WI38 (cell line): ENCODE data around the gene RAP2C.

ENCODE experiments used
- H3K4me3 ChIP-seq: 2 replicates; pipeline ENCODE4 v1.5.1; 2011; ENCODE audit warnings: low read depth, mild to moderate bottlenecking, control low read depth, low read length
- TF ChIP-seq, protein P1 (sequence below): IDR thresholded peaks from 2 replicates; pipeline ENCODE4 v1.5.1; 2012; ENCODE audit warnings: low read depth, mild to moderate bottlenecking, control low read depth, low read length

RAP2C gene

DNA sequence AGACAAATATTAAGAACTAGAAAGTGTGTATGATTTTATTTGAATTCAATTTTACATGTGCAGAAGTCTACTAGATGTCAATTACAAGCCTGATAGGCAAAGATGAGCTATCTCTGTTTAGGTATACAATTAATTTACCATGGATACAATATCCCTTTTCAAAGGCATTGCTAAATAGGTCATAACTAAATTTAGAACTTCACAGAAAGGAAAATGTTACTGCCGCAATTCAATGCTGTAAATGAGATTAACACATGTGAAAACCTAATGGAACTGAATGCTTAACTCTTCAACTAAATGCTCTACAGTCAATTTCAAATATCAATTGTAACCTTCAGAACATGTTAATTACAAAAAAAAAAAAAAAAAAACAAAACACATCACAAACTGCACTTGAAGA is 14.6 kb downstream of the RAP2C start:
- TF ChIP-seq, protein P1, sequence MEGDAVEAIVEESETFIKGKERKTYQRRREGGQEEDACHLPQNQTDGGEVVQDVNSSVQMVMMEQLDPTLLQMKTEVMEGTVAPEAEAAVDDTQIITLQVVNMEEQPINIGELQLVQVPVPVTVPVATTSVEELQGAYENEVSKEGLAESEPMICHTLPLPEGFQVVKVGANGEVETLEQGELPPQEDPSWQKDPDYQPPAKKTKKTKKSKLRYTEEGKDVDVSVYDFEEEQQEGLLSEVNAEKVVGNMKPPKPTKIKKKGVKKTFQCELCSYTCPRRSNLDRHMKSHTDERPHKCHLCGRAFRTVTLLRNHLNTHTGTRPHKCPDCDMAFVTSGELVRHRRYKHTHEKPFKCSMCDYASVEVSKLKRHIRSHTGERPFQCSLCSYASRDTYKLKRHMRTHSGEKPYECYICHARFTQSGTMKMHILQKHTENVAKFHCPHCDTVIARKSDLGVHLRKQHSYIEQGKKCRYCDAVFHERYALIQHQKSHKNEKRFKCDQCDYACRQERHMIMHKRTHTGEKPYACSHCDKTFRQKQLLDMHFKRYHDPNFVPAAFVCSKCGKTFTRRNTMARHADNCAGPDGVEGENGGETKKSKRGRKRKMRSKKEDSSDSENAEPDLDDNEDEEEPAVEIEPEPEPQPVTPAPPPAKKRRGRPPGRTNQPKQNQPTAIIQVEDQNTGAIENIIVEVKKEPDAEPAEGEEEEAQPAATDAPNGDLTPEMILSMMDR = no peak
- no peak overlapping the region for H3K4me3 ChIP-seq

DNA sequence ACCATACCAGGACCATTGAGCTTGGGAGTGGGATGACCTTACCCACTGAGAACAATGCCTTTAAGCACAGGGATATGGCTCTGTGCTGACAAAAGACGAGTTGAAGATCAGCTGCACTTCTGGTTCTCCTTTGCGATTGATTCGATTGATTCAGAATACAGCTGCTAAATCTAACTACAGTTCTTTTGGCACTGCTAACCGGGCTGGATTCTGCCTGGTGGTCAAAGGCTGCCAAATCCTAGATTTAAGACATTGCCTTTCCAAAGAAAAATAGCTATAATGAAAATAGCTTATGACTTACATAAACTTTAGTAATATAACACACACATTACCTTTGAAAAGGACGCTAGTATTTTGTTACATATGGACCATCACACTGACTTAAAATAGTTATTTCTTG is 18.3 kb downstream of the RAP2C start:
- H3K4me3 ChIP-seq = no peak overlapping the region
- TF ChIP-seq, protein P1 = no peak

DNA sequence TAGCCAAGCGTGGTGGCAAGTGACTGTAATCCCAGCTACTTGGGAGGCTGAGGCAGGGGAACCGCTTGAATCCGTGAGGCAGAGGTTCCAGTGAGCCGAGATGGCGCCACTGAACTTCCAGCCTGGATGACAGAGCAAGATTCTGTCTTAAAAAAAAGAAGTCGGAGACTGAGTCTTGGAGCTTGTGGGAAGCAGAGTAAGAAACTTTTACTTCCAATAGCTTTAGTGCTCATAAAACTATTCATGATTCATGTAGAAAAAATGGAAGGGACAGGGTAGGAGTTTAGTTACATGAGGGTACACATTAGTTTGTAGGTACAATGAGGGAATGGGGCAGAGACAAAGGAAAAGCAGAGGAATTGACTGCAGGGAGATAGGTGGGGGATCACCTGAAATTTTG is 19.3 kb downstream of the RAP2C start:
- H3K4me3 ChIP-seq = no peak overlapping the region
- TF ChIP-seq, protein P1 = no peak

DNA sequence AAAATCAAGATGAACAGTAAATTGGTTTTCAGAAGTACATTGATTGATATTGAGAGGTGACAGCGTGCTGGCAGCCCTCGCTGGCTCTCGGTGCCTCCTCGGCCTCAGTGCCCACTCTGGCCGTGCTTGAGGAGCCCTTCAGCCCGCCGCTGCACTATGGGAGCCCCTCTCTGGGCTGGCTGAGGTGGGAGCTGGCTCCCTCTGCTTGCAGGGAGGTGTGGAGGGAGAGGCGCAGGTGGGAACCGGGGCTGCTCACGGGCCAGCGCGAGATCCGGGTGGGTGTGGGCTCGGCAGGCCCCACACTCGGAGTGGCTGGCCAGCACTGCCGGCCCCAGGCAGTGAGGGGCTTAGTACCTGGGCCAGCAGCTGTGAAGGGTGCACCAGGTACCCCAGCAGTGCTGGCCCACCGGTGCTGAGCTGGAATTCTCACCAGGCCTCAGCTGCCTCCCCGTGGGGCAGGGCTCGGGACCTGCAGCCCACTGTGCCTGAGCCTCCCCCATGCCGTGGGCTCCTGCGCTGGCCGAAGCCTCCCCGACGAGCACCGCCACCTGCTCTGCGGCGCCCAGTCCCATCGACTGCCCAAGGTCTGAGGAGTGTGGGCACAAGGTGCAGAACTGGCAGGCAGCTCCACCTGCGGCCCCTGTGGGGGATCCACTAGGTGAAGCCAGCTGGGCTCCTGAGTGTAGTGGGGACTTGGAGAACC is 25.2 kb downstream of the RAP2C start:
- TF ChIP-seq, protein P1 = no peak

DNA sequence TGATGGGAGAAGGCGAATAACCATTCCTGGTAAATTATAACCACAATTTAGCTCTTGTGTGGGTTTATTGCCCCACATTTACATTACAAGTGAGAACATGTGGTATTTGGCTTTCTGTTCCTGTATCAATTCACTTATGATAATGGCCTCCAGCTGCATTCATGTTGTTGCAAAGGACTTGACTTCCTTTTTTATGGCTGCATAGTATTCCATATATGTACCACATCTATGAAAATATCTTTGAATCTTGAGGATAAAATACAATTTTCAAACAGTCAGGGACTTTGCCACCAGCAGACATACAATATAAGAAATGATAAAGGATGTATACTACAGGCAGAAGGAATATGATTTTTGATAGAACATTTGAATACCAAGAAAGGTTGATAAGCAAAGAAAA is 27.3 kb downstream of the RAP2C start:
- TF ChIP-seq, protein P1 = no peak
- no peak overlapping the region for H3K4me3 ChIP-seq

More for the DNA sequence above, 25.2 kb downstream of the RAP2C start:
- no peak overlapping the region for H3K4me3 ChIP-seq

DNA sequence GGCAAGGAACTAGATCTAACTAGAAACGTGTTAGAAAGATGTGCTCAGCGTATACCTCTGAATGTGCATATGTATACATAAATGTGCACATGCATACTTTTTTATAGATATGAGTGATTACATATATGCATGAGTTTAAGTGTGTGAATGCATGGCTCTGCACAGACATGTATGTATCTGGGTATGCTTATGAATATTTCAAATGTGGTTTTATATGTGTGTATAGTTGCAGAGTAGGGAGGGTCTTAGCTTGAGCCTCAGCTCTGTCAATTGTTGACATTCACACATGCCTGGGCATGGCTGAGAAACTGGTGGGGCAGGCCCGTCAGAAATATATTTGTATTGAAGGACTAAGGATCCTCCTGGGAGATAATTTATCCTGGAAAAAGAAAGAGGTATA is 31.1 kb downstream of the RAP2C start:
- H3K4me3 ChIP-seq = no peak overlapping the region
- TF ChIP-seq, protein P1 = no peak

DNA sequence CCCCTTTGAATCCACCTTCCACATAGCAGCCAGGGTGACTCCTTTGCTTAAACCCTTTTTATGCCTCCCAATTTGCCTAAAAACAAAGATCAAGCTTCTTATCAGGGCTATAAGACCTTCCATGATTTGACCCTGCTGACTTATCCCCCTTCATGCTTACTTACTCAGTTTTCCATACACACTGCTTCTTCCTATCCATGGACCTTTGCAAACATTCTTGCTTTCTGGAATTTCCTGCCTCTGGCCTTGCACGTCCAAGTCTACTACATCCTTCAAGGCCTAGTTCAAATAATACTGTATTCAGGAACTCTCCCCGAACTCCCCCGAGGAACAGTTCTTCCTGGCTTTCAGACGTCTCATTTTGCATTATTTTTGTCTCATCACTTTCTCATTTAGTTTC is 31.8 kb downstream of the RAP2C start:
- TF ChIP-seq, protein P1 = no peak

More for the DNA sequence above, 31.8 kb downstream of the RAP2C start:
- H3K4me3 ChIP-seq = no peak overlapping the region
